GM12878 (cell line): Measurements from ENCODE around the gene DGKA. TPM values are rescaled to one million over a fixed set of nuclear protein-coding genes. Genes with fewer than 3 reads are reported as not detected.

Source experiments
- ATF7 ChIP-seq: fragments of 450-650 bp; IDR thresholded peaks from 2 replicates; pipeline ENCODE4 v1.6.1; 2016; ENCODE audit warnings: low read depth, mild to moderate bottlenecking
- CHD1 ChIP-seq: IDR thresholded peaks from 2 replicates; pipeline ENCODE4 v1.6.1; 2012; ENCODE audit warnings: low read depth, low read length, improper control_type of control experiment
- CUX1 ChIP-seq: IDR thresholded peaks from 2 replicates; pipeline ENCODE4 v1.6.1; 2012; ENCODE audit warnings: improper control_type of control experiment, low read depth, low read length; ENCODE audit not compliant: insufficient replicate concordance
- HSF1 ChIP-seq: fragments of 150-350 bp; IDR thresholded peaks from 2 replicates; pipeline ENCODE4 v1.6.1; 2014; ENCODE audit warnings: mild to moderate bottlenecking, low read depth, low read length
- IKZF2 ChIP-seq, 2 experiments: fragments of 450-650 bp; IDR thresholded peaks; 2 replicates each; pipeline ENCODE4 v1.6.1; 2017; ENCODE audit warnings: mild to moderate bottlenecking in 2 of 2, moderate library complexity in 2 of 2
- NR2C2 ChIP-seq: IDR thresholded peaks from 2 replicates; pipeline ENCODE4 v1.6.1; 2011; ENCODE audit warnings: borderline replicate concordance, low read depth; ENCODE audit not compliant: control insufficient read depth, insufficient read length
- PAX8 ChIP-seq: fragments of 450-650 bp; IDR thresholded peaks from 2 replicates; pipeline ENCODE4 v1.6.1; 2017; ENCODE audit warnings: mild to moderate bottlenecking, moderate library complexity
- POLR2AphosphoS5 ChIP-seq: IDR thresholded peaks from 2 replicates; pipeline ENCODE4 v1.6.1; 2011; ENCODE audit warnings: mild to moderate bottlenecking, low read length, inconsistent platforms
- RELB ChIP-seq: fragments of 450-650 bp; IDR thresholded peaks from 2 replicates; pipeline ENCODE4 v1.6.1; 2017; ENCODE audit warnings: low read depth, mild to moderate bottlenecking, moderate library complexity
- SKIL ChIP-seq: fragments of 450-650 bp; IDR thresholded peaks from 2 replicates; pipeline ENCODE4 v1.6.1; 2017; ENCODE audit warnings: mild to moderate bottlenecking, low read depth, inconsistent platforms; ENCODE audit not compliant: poor library complexity, severe bottlenecking
- USF1 ChIP-seq: IDR thresholded peaks from 2 replicates; pipeline ENCODE4 v1.6.1; 2011; ENCODE audit warnings: borderline replicate concordance, low read depth, mild to moderate bottlenecking, moderate library complexity, mixed read lengths, low read length; ENCODE audit not compliant: insufficient read depth; ENCODE audit errors: extremely low read length
- polyA plus RNA-seq, 11 experiments: library from polyadenylated mRNA; depleted of rRNA in 4 of 11; unstranded in 6 of 11; stranded (reverse) in 5 of 11; fragments of >200 nt; fragmentation: Nextera tagmentation in 4 of 11; fragmentation: Illumina TruSeq in 1 of 11; extraction: Ambion mirVana in 4 of 11; extraction: Trizol in 1 of 11; gene quantifications; 1 replicate in 1 of 11; 2 replicates in 10 of 11; pipeline versions ENCODE4 v1.2.1 to v1.2.3, GENCODE V29; 2011 to 2016; ENCODE audit warnings: inconsistent platforms in 2 of 11, missing spikeins in 2 of 11, low read depth in 1 of 11
- total RNA-seq, 4 experiments: library from RNA; depleted of rRNA in 3 of 4; stranded (reverse); fragments of >200 nt in 3 of 4; fragmentation: Illumina TruSeq in 1 of 4; extraction: Trizol in 1 of 4; gene quantifications; 2 replicates each; pipeline versions ENCODE4 v1.2.1 to v1.2.3, GENCODE V29; 2013 to 2021
- TF ChIP-seq, protein P1 (sequence below): fragments of 450-650 bp; IDR thresholded peaks from 2 replicates; pipeline ENCODE4 v1.6.1; 2017; ENCODE audit warnings: mild to moderate bottlenecking, moderate library complexity

DGKA gene
- total and polyA plus RNA-seq, 10 of the 15 experiments (the other 5 are each of a cell fraction or from before 2014, with no cell fraction given): 14.0 to 65.5 (median 37.1) TPM

DNA sequence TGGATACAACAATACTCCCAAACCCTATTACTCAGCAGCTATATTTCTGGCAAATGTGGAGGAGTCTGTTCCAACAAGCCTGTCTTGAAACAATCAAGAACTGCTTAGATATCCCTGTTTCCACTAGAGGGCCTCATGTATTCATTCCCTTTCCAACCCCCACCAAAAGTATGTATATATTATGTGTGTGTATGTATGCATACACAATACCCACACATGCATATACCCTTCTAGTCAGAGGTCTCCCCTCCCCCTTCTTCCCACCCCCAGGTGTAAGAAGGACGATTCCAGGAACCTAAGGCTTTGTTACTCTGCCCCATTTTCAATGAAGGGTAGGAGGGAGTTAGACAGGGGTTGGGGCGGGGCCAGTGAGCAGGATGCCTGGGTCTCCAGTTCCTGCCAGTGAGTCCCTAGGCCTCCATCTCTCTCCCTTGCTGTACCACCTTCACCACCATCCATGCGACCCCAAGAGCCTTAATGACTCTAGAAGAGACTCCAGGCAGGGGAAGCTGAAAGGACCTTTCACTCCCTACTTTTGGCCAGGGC lies at the start of gene DGKA (continued):
- TF ChIP-seq USF1 (no peak), CUX1 (no peak), ATF7 (no peak), SKIL (peak; percentile 35), CHD1 (no peak), NR2C2 (no peak), HSF1 (no peak), IKZF2 (IDR thresholded peaks at IDR 0.05) (peak; percentile 36 to 58), PAX8 (no peak), RELB (peak; percentile 48; the same call in 1 of the 2 replicates), POLR2AphosphoS5 (no peak)
- TF ChIP-seq, protein P1, sequence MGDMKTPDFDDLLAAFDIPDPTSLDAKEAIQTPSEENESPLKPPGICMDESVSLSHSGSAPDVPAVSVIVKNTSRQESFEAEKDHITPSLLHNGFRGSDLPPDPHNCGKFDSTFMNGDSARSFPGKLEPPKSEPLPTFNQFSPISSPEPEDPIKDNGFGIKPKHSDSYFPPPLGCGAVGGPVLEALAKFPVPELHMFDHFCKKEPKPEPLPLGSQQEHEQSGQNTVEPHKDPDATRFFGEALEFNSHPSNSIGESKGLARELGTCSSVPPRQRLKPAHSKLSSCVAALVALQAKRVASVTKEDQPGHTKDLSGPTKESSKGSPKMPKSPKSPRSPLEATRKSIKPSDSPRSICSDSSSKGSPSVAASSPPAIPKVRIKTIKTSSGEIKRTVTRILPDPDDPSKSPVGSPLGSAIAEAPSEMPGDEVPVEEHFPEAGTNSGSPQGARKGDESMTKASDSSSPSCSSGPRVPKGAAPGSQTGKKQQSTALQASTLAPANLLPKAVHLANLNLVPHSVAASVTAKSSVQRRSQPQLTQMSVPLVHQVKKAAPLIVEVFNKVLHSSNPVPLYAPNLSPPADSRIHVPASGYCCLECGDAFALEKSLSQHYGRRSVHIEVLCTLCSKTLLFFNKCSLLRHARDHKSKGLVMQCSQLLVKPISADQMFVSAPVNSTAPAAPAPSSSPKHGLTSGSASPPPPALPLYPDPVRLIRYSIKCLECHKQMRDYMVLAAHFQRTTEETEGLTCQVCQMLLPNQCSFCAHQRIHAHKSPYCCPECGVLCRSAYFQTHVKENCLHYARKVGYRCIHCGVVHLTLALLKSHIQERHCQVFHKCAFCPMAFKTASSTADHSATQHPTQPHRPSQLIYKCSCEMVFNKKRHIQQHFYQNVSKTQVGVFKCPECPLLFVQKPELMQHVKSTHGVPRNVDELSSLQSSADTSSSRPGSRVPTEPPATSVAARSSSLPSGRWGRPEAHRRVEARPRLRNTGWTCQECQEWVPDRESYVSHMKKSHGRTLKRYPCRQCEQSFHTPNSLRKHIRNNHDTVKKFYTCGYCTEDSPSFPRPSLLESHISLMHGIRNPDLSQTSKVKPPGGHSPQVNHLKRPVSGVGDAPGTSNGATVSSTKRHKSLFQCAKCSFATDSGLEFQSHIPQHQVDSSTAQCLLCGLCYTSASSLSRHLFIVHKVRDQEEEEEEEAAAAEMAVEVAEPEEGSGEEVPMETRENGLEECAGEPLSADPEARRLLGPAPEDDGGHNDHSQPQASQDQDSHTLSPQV: no peak
